Activated naive CD4-positive, alpha-beta T cell treated with Interleukin-2 at 50 U/mL for 16 hours (primary cell): ENCODE results near the gene LMAN2.
"Not testable (repeated sequence)": the region's sequence is repeated elsewhere in the genome, so short reads cannot be mapped to it uniquely, and the experiment has no call there.

Source experiments
- DNase-seq: peaks from one replicate; pipeline ENCODE4 v3.0.0-alpha.2; 2020

The LMAN2 gene

GRCh38 chr5:177364159-177364962, 12.9 kb upstream of the LMAN2 start:
- peak; percentile 50 for DNase-seq

- DNase-seq: no peak
Measured at GRCh38 chr5:177363565-177363964, 12.1 kb upstream of the LMAN2 start.

GRCh38 chr5:177362610-177363507, 11.4 kb upstream of the LMAN2 start:
- peak; percentile 70 for DNase-seq

GRCh38 chr5:177362292-177362609, 10.8 kb upstream of the LMAN2 start:
- no peak for DNase-seq

- DNase-seq: no peak
Measured at GRCh38 chr5:177361418-177362291, 10.2 kb upstream of the LMAN2 start.

GRCh38 chr5:177360740-177361139, 9.3 kb upstream of the LMAN2 start:
- DNase-seq: not testable (repeated sequence)

- no peak for DNase-seq
Measured at GRCh38 chr5:177359860-177360259, 8.4 kb upstream of the LMAN2 start.

GRCh38 chr5:177359451-177359851, 8.0 kb upstream of the LMAN2 start:
- no peak for DNase-seq

- DNase-seq: no peak
Measured at GRCh38 chr5:177358370-177358819, 6.9 kb upstream of the LMAN2 start.

- peak; percentile 69 for DNase-seq
Measured at GRCh38 chr5:177357459-177358351, 6.2 kb upstream of the LMAN2 start, which contains the start of gene RGS14. Gene RGS14, plus strand, starts transcription at chr5:177357924. Its CDS starts 101 bp downstream, at chr5:177358025.

- no peak for DNase-seq
Measured at GRCh38 chr5:177357146-177357458, 5.6 kb upstream of the LMAN2 start.

- no peak for DNase-seq
Measured at GRCh38 chr5:177356746-177357145, 5.3 kb upstream of the LMAN2 start.

GRCh38 chr5:177355868-177356168, 4.3 kb upstream of the LMAN2 start:
- DNase-seq: no peak

- no peak for DNase-seq
Measured at GRCh38 chr5:177355162-177355867, 3.8 kb upstream of the LMAN2 start.

GRCh38 chr5:177354711-177355110, 3.2 kb upstream of the LMAN2 start:
- DNase-seq: no peak

- no peak for DNase-seq
Measured at GRCh38 chr5:177354256-177354655, 2.8 kb upstream of the LMAN2 start.

GRCh38 chr5:177353093-177353492, 1.6 kb upstream of the LMAN2 start:
- no peak for DNase-seq

GRCh38 chr5:177350776-177351391, 584 bp downstream of the LMAN2 start:
- DNase-seq: no peak

- DNase-seq: no peak
Measured at GRCh38 chr5:177349762-177350161, 1.7 kb downstream of the LMAN2 start.

GRCh38 chr5:177349362-177349647, 2.2 kb downstream of the LMAN2 start:
- DNase-seq: no peak

- DNase-seq: no peak
Measured at GRCh38 chr5:177347699-177348098, 3.8 kb downstream of the LMAN2 start.
